Measurements from ENCODE around the gene FHOD3. TPM values are rescaled to one million over a fixed set of nuclear protein-coding genes. Genes with fewer than 3 reads are reported as not detected.

Gene FHOD3
- total and polyA plus RNA-seq, 9 of the 15 experiments (the other 6 are each of a cell fraction or from before 2014, with no cell fraction given) = 0.11 TPM; not detected in 8

DNA sequence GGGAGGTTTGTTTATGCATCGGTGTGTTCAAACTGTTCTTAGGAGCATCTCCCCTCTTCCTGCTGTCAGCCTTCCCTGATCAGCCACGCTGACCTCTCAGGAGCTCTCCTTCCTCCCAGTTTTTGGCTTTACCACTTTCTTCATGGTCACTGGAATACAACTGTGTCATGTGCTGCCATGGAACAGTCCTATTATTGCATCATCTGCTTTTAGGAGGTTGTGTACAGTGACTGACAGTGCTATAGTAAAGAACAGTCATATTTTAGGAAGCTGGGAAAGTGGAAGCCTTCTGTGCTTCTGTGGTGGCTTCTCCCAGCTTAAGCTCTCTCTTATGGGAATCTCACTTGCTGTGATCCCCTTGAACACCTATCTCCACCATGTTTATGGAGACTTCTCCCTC lies 365.8 kb downstream of the FHOD3 start:
- 4% methylated on average over 2 of the region's 2 CpGs for WGBS (ENCODE audit: insufficient coverage, low coverage, missing lambda C conversion rate)
- no peaks in the 10 kb centered on the region for H3K36me3 ChIP-seq (ENCODE audit: control insufficient read depth, insufficient read depth, low read length)
- CTCF ChIA-PET (ENCODE audit: low intra/inter-chr PET ratio) = no interaction called here

More for the DNA sequence above, 365.8 kb downstream of the FHOD3 start:
- H3K9ac ChIP-seq (ENCODE audit: insufficient read depth in 1 of 2, low read depth in 2 of 2, low read length in 2 of 2) = no peak overlapping the region
- in situ Hi-C loops (cut with MboI) (no loop called here), intact Hi-C loops (cut with micrococcal nuclease) (no loop called here)
- no peaks in the 10 kb centered on the region for H3K4me1 ChIP-seq (replicated peaks in 1 of 2; ENCODE audit: control insufficient read depth in 2 of 2, insufficient read depth in 2 of 2, low read length in 2 of 2)
- no peak overlapping the region for H3K4me2 ChIP-seq (ENCODE audit: insufficient read depth, low read length)
- no peak overlapping the region for H3K27ac ChIP-seq (ENCODE audit: extremely low read depth, low read depth, low read length)
- no peak for TF ChIP-seq FOXK1 (CRISPR knock-in tag; IDR thresholded peaks at IDR 0.05; ENCODE audit: borderline replicate concordance)
- TF ChIP-seq ZZZ3 (IDR thresholded peaks at IDR 0.05) = no peak
- no peak for TF ChIP-seq CCAR2 (IDR thresholded peaks at IDR 0.05; ENCODE audit: low read depth, low read length)
- peak; percentile 62 for TF ChIP-seq CEBPB (tag; IDR thresholded peaks at IDR 0.05)
- no peak for TF ChIP-seq FOXK2 (conservative IDR thresholded peaks at IDR 0.05 in 1 of 2, IDR thresholded peaks at IDR 0.05 in 1 of 2; ENCODE audit: low read depth in 2 of 2)
- no peak for TF ChIP-seq ESRRB (CRISPR knock-in tag; IDR thresholded peaks at IDR 0.05; ENCODE audit: borderline replicate concordance)
- peak; percentile 65 for TF ChIP-seq ATF3 (IDR thresholded peaks at IDR 0.05)
- TF ChIP-seq ATF3 (CRISPR knock-in tag; conservative IDR thresholded peaks at IDR 0.05) = no peak
- no peak for TF ChIP-seq SRSF9 (IDR thresholded peaks at IDR 0.05; ENCODE audit: borderline replicate concordance, low read depth, low read length)
- no peak for TF ChIP-seq MYNN (IDR thresholded peaks at IDR 0.05)
- no peak for TF ChIP-seq MYNN (CRISPR knock-in tag; IDR thresholded peaks at IDR 0.05)
- TF ChIP-seq SRSF7 (optimal IDR thresholded peaks at IDR 0.05; ENCODE audit: low read depth, low read length) = no peak
- TF ChIP-seq CEBPG (CRISPR knock-in tag; IDR thresholded peaks at IDR 0.05) = no peak
- TF ChIP-seq CEBPG (tag; conservative IDR thresholded peaks at IDR 0.05 in 1 of 2, IDR thresholded peaks at IDR 0.05 in 1 of 2) = peak; percentile 78 to 93
- peak; percentile 85 for TF ChIP-seq ZSCAN32 (CRISPR knock-in tag; IDR thresholded peaks at IDR 0.05)
- no peak for TF ChIP-seq PPARD (CRISPR knock-in tag; IDR thresholded peaks at IDR 0.05)
- peak; percentile 74 for TF ChIP-seq ATF4 (CRISPR knock-in tag; IDR thresholded peaks at IDR 0.05)
- no peaks in the 10 kb centered on the region; the same call in 1 of the 2 replicates for H4K20me1 ChIP-seq (replicated peaks; ENCODE audit: control insufficient read depth, insufficient read depth, low read length)
- DNase-seq (ENCODE audit: extremely low read depth in 1 of 4, low spot score in 3 of 4) = no peak
- FAIRE-seq = no peak
- no peaks in the 10 kb centered on the region for H3K9me1 ChIP-seq (ENCODE audit: control insufficient read depth, insufficient read depth, low read length)
- H3K79me2 ChIP-seq (ENCODE audit: control insufficient read depth, insufficient read depth, low read length) = no peaks in the 10 kb centered on the region
- peaks cover 4 to 13% of the 10 kb centered on the region in 2 experiments; a peak in 3 of 5 replicates for H3K27me3 ChIP-seq (ENCODE audit: control insufficient read depth in 2 of 2, insufficient read depth in 2 of 2, low read length in 2 of 2)
- no TSS peak for BruUV-seq (replicated peaks)
- no peaks in the 10 kb centered on the region for H3K9me3 ChIP-seq (replicated peaks; ENCODE audit: control insufficient read depth, insufficient read depth, low read depth, low read length)
- no peak overlapping the region for H2AFZ ChIP-seq (ENCODE audit: low read depth, low read length)
- no peak; the same call in 2 of the 3 replicates for ATAC-seq
- POLR2A ChIA-PET = interaction anchor here (0.5 kb wide), 1 partner anchor 24 kb away, joined by 3 read pairs; no protein-coding TSS in a partner anchor
- no peak overlapping the region for H3K4me3 ChIP-seq

Measured in K562 (cell line).